GM12872 (cell line): ENCODE measurements around the gene STOX2.

ENCODE experiments used
- TF ChIP-seq, protein P1 (sequence below): IDR thresholded peaks from 3 replicates; pipeline ENCODE4 v1.5.1; 2011; ENCODE audit warnings: low read depth, mild to moderate bottlenecking, low read length, moderate library complexity; ENCODE audit not compliant: insufficient read depth

The STOX2 gene

GRCh38 chr4:183988874-183989273 is 83.8 kb downstream of the STOX2 start:
- TF ChIP-seq, protein P1, sequence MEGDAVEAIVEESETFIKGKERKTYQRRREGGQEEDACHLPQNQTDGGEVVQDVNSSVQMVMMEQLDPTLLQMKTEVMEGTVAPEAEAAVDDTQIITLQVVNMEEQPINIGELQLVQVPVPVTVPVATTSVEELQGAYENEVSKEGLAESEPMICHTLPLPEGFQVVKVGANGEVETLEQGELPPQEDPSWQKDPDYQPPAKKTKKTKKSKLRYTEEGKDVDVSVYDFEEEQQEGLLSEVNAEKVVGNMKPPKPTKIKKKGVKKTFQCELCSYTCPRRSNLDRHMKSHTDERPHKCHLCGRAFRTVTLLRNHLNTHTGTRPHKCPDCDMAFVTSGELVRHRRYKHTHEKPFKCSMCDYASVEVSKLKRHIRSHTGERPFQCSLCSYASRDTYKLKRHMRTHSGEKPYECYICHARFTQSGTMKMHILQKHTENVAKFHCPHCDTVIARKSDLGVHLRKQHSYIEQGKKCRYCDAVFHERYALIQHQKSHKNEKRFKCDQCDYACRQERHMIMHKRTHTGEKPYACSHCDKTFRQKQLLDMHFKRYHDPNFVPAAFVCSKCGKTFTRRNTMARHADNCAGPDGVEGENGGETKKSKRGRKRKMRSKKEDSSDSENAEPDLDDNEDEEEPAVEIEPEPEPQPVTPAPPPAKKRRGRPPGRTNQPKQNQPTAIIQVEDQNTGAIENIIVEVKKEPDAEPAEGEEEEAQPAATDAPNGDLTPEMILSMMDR = no peak

DNA sequence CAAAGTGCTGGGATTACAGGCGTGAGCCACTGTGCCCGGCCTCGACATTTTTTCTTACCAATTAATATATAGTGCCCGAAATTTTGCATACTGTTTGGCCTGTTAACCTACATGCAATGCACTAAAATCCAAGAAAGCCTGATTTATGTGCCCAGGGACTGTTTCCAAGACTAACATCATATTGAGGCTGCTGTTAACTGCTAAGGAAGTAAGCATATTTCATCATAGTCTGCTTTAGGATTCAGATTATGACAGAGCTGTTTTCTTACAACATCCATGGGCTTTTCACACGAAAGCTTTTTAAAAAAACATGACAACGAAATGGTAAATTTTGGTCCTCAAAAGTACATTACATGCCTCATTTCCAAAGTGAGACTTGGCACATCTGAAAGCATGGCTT is 84.4 kb downstream of the STOX2 start:
- TF ChIP-seq, protein P1 = no peak

GRCh38 chr4:183989931-183990330 is 84.8 kb downstream of the STOX2 start:
- TF ChIP-seq, protein P1 = no peak

DNA sequence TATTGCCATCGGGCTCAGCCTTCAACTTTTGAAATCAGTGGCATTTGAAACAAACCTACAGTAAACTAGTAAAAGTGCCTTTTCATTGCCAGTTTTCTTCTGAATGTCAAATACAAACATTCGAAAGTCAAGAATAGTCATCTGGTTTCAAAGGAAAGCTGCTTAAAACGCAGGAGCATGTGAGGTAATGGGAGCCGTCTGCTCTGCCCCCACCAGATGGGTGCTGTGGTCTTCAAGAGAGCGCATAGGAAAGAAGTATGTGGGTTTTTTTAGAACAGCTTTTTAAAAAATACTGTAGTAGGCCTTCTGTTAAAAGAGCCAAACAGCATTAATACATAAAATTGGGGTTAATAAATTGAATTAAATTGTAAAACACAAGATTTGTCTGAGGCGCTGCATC is 88.6 kb downstream of the STOX2 start:
- TF ChIP-seq, protein P1 = no peak

- TF ChIP-seq, protein P1 = no peak
These were observed 90.5 kb downstream of the STOX2 start for GRCh38 chr4:183995570-183995969.

DNA sequence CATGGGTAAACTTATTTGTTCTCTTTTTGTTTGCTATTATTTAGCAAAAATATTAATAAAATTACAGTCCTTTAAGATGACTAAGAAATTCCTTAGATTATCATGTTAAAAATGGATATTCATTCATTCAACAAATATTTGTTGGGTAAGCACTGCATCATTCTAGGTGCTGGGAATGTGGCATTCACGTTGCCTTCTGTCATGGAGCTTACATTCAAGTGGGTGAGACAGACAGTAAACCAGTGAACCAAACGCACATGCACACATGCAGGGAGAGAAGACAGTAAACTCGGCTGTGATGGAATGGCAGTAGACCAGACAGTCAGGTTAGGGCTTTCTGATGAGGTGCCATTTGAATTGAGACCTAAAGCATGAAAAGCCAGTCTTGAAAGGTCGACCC is 91.8 kb downstream of the STOX2 start:
- TF ChIP-seq, protein P1 = no peak

- TF ChIP-seq, protein P1 = no peak
These were observed 94.3 kb downstream of the STOX2 start for GRCh38 chr4:183999435-183999834.
